ENCODE data around the gene GRAMD1A. TPM values are rescaled to one million over a fixed set of nuclear protein-coding genes. Genes with fewer than 3 reads are reported as not detected.
A peak's percentile ranks its signal among the peaks of the same experiment; 100 is the strongest.

Gene GRAMD1A
- total RNA-seq, 2 experiments from 2014 or later = 185 to 227 TPM

GRCh38 chr19:35030257-35031071 is 30.3 kb downstream of the GRAMD1A start, which contains the start of gene SCN1B:
Gene SCN1B (plus strand): TSS chr19:35030470. CDS start chr19:35030821, 351 bp downstream.
- peaks cover 16% of the 10 kb centered on the region for H3K36me3 Mint-ChIP-seq (ENCODE audit: low read depth)
- no peak within 1 kb of the TSS for H3K27ac Mint-ChIP-seq
- intact Hi-C loops (cut with DNase I, micrococcal nuclease) = no loop called here

GRCh38 chr19:35031072-35031881 is 31.2 kb downstream of the GRAMD1A start:
- DNase-seq (no peak), ATAC-seq (no peak)
- Mint-ChIP-seq H3K9me3 (ENCODE audit: low read depth) (no peaks in the 10 kb centered on the region), H3K27ac (no peak overlapping the region), H3K4me3 (peak overlapping the region; percentile 68), H3K27me3 (peaks cover 22% of the 10 kb centered on the region), H3K36me3 (ENCODE audit: low read depth) (peaks cover 12% of the 10 kb centered on the region), H3K4me1 (peaks cover 6% of the 10 kb centered on the region)
- intact Hi-C loops (cut with DNase I, micrococcal nuclease) = no loop called here
- CTCF ChIA-PET = interaction anchor here (0.7 kb wide), 1 partner anchor 59 kb away, joined by 3 read pairs; no protein-coding TSS in a partner anchor
- POLR2A ChIA-PET = no interaction called here

More at GRCh38 chr19:35030257-35031071, 30.3 kb downstream of the GRAMD1A start, which contains the start of gene SCN1B:
- DNase-seq (peak; percentile 89), ATAC-seq (peak; percentile 89)
- Mint-ChIP-seq H3K4me3 (peak within 1 kb of the TSS; percentile 68), H3K9me3 (ENCODE audit: low read depth) (no peaks in the 10 kb centered on the region), H3K4me1 (peaks cover 6% of the 10 kb centered on the region), H3K27me3 (peaks cover 22% of the 10 kb centered on the region)
- ChIA-PET CTCF (no interaction called here), POLR2A (interaction anchor here (0.5 kb wide), 1 partner anchor 244 kb away, joined by 3 read pairs; no protein-coding TSS in a partner anchor)

GRCh38 chr19:35032356-35032865 is 32.3 kb downstream of the GRAMD1A start:
- H3K4me3 Mint-ChIP-seq = no peak overlapping the region
- H3K27me3 Mint-ChIP-seq = peaks cover 22% of the 10 kb centered on the region
- intact Hi-C loops (cut with DNase I, micrococcal nuclease) = no loop called here
- POLR2A ChIA-PET = no interaction called here
- DNase-seq (no peak), ATAC-seq (no peak)
- H3K4me1 Mint-ChIP-seq = peaks cover 6% of the 10 kb centered on the region
- H3K36me3 Mint-ChIP-seq (ENCODE audit: low read depth) = peaks cover 4% of the 10 kb centered on the region
- H3K27ac Mint-ChIP-seq = no peak overlapping the region
- no peaks in the 10 kb centered on the region for H3K9me3 Mint-ChIP-seq (ENCODE audit: low read depth)
- CTCF ChIA-PET = interaction anchor here (0.6 kb wide), 1 partner anchor 194 kb away, joined by 4 read pairs; no protein-coding TSS in a partner anchor

GRCh38 chr19:35033067-35034004 is 33.2 kb downstream of the GRAMD1A start:
- H3K27me3 Mint-ChIP-seq = peaks cover 22% of the 10 kb centered on the region

GRCh38 chr19:35034005-35034502 is 33.9 kb downstream of the GRAMD1A start:
- no peak overlapping the region for H3K4me3 Mint-ChIP-seq
- peaks cover 8% of the 10 kb centered on the region for H3K4me1 Mint-ChIP-seq
- intact Hi-C loops (cut with DNase I, micrococcal nuclease) = no loop called here
- no peak overlapping the region for H3K27ac Mint-ChIP-seq
- H3K27me3 Mint-ChIP-seq = peaks cover 22% of the 10 kb centered on the region
- no peak for DNase-seq
- H3K36me3 Mint-ChIP-seq (ENCODE audit: low read depth) = no peaks in the 10 kb centered on the region
- ATAC-seq = no peak
- POLR2A ChIA-PET = interaction anchor here (0.6 kb wide), 1 partner anchor 201 kb away, joined by 4 read pairs; no protein-coding TSS in a partner anchor
- H3K9me3 Mint-ChIP-seq (ENCODE audit: low read depth) = no peaks in the 10 kb centered on the region
- CTCF ChIA-PET = interaction anchor here (1.3 kb wide), 1 partner anchor 10 kb away, joined by 7 read pairs; no protein-coding TSS in a partner anchor

More at GRCh38 chr19:35033067-35034004, 33.2 kb downstream of the GRAMD1A start:
- Mint-ChIP-seq H3K36me3 (ENCODE audit: low read depth) (peaks cover 2% of the 10 kb centered on the region), H3K9me3 (ENCODE audit: low read depth) (no peaks in the 10 kb centered on the region), H3K4me1 (peaks cover 6% of the 10 kb centered on the region), H3K27ac (no peak overlapping the region), H3K4me3 (no peak overlapping the region)
- intact Hi-C loops (cut with DNase I, micrococcal nuclease) = no loop called here
- DNase-seq (no peak), ATAC-seq (no peak)
- ChIA-PET POLR2A (no interaction called here), CTCF (no interaction called here)

GRCh38 chr19:35034588-35035382 is 34.7 kb downstream of the GRAMD1A start:
- peaks cover 6% of the 10 kb centered on the region for H3K4me1 Mint-ChIP-seq
- H3K4me3 Mint-ChIP-seq = no peak overlapping the region
- H3K27me3 Mint-ChIP-seq = peaks cover 22% of the 10 kb centered on the region
- ATAC-seq = no peak
- CTCF ChIA-PET = interaction anchor here (1.3 kb wide), 1 partner anchor 9 kb away, joined by 7 read pairs; no protein-coding TSS in a partner anchor
- POLR2A ChIA-PET = interaction anchor here (0.6 kb wide), 1 partner anchor 200 kb away, joined by 4 read pairs; no protein-coding TSS in a partner anchor
- DNase-seq = no peak
- intact Hi-C loops (cut with DNase I, micrococcal nuclease) = no loop called here
- H3K27ac Mint-ChIP-seq = no peak overlapping the region
- no peaks in the 10 kb centered on the region for H3K9me3 Mint-ChIP-seq (ENCODE audit: low read depth)
- H3K36me3 Mint-ChIP-seq (ENCODE audit: low read depth) = no peaks in the 10 kb centered on the region

GRCh38 chr19:35037716-35038622 is 37.8 kb downstream of the GRAMD1A start:
- Mint-ChIP-seq H3K4me3 (no peak overlapping the region), H3K9me3 (ENCODE audit: low read depth) (no peaks in the 10 kb centered on the region), H3K27ac (no peak overlapping the region), H3K4me1 (peaks cover 13% of the 10 kb centered on the region), H3K27me3 (peaks cover 10% of the 10 kb centered on the region), H3K36me3 (ENCODE audit: low read depth) (no peaks in the 10 kb centered on the region)
- ChIA-PET POLR2A (interaction anchor here (0.7 kb wide), 1 partner anchor 103 kb away, joined by 4 read pairs; no protein-coding TSS in a partner anchor), CTCF (interaction anchor here (0.6 to 1.9 kb wide), 4 partner anchors 11 to 29 kb away, joined by 3 to 8 read pairs (median 4); no protein-coding TSS in a partner anchor)
- DNase-seq = no peak
- no peak for ATAC-seq
- intact Hi-C loops (cut with DNase I, micrococcal nuclease) = no loop called here

- CTCF ChIA-PET = interaction anchor here (1.1 to 1.9 kb wide), 3 partner anchors 10 to 28 kb away, joined by 4 to 8 read pairs (median 5); no protein-coding TSS in a partner anchor
- peaks cover 4% of the 10 kb centered on the region for H3K27me3 Mint-ChIP-seq
- DNase-seq = no peak
- H3K27ac Mint-ChIP-seq = no peak overlapping the region
- POLR2A ChIA-PET = interaction anchor here (0.5 to 0.7 kb wide), 2 partner anchors 102 to 143 kb away, joined by 4 to 5 read pairs; no protein-coding TSS in a partner anchor
- no peak overlapping the region for H3K4me3 Mint-ChIP-seq
- no peaks in the 10 kb centered on the region for H3K36me3 Mint-ChIP-seq (ENCODE audit: low read depth)
- H3K4me1 Mint-ChIP-seq = peaks cover 13% of the 10 kb centered on the region
- intact Hi-C loops (cut with DNase I, micrococcal nuclease) = no loop called here
- H3K9me3 Mint-ChIP-seq (ENCODE audit: low read depth) = no peaks in the 10 kb centered on the region
- peak; percentile 21 for ATAC-seq
Observed at GRCh38 chr19:35038623-35039512, 38.7 kb downstream of the GRAMD1A start.

All from activated CD4-positive, alpha-beta T cell treated with anti-CD3 and anti-CD28 coated beads for 36 hours (primary cell).